ENCODE data around the gene SLC31A1.

SLC31A1 gene

DNA sequence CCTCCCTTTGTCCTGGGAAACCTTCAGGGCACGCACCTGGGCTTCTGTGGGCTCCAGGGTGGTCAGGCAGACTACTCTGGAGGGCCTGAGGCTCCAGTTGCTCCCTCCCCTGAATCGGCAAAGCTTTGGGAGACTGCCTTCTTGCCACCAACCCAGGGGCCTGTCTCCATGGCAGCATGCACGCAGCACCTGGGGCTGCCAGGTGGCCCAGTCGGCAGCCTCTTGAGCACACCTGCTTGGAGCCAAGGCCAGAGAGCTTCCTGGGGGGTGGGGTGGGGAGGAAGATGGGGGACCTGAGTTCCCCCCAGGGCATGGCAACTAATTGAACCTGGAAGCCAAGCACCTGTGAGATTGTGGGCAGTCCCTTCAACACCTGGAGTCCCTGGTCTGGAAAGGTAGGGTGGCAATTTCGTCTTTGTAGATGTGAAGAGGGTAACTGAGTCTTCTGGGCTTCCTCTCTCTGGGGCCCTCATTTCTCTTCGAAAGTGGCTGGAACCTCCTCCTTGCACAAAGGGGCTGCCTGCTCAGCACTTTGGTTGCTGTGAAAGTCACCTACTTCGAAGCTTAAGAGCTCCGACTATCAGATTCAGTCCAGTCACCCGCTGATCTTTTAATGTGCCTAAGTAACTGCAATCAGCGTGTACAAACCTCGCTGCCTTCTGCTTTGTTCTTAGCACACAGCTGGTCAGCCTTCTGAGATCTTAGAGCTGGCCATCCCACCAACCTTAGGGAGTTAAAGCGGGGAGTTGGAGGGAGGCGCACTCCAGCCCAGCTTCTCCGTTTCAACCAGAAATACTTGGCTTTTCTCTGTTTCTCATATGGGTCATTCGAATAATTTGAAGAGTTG is 77.8 kb downstream of the SLC31A1 start:
- TF ChIP-seq, protein P1, sequence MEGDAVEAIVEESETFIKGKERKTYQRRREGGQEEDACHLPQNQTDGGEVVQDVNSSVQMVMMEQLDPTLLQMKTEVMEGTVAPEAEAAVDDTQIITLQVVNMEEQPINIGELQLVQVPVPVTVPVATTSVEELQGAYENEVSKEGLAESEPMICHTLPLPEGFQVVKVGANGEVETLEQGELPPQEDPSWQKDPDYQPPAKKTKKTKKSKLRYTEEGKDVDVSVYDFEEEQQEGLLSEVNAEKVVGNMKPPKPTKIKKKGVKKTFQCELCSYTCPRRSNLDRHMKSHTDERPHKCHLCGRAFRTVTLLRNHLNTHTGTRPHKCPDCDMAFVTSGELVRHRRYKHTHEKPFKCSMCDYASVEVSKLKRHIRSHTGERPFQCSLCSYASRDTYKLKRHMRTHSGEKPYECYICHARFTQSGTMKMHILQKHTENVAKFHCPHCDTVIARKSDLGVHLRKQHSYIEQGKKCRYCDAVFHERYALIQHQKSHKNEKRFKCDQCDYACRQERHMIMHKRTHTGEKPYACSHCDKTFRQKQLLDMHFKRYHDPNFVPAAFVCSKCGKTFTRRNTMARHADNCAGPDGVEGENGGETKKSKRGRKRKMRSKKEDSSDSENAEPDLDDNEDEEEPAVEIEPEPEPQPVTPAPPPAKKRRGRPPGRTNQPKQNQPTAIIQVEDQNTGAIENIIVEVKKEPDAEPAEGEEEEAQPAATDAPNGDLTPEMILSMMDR (IDR thresholded peaks at IDR 0.05; ENCODE audit: insufficient read depth, low read depth, low read length, missing control alignments), result no peak
- no peak for DNase-seq (ENCODE audit: low read depth)
- H3K4me3 ChIP-seq (ENCODE audit: low read length), result no peak overlapping the region

DNA sequence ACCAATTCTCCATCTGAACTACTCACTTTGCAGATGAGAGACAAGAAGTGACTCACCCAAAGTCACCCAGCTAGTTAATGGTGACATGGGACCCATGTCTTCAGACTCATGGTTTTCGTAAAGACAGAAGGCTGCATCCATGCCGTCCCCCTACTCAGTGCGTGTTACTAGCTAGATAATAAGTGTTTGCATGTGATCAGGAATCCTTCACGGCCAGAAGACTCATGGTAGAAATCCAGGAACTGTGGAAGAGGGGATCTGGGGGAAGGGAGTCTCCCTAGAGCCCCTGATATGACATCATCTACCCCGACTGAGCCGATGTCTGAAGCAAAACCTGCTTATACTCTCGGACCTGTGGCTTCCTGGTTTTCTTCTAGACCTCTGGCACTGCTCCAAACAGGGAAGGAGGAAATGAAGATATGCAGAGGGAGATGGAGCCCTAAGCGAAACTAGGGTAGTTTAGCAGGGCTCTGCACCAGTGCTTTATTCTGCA is 78.5 kb downstream of the SLC31A1 start:
- no peak overlapping the region for H3K4me3 ChIP-seq (ENCODE audit: low read length)
- DNase-seq (ENCODE audit: low read depth), result peak; percentile 21
- TF ChIP-seq, protein P1 (IDR thresholded peaks at IDR 0.05; ENCODE audit: insufficient read depth, low read depth, low read length, missing control alignments), result no peak

DNA sequence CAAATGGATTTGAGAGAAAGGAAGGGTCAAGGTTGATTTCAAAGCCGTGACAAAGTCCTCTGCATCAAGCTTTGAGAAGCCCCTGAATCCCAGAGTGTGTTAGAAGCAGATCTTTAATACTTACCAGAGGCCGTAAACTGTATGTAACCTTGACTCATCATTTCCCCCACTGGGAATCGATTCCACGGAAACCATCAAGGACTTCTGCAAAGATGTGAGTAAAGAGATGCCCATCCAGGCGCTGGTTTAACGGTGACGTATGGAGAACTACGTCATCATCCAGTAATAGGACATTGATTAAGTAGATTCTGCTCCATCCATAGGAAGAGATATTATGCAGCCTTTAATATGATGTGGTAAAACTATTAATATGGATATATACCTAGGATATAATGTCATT is 80.2 kb downstream of the SLC31A1 start:
- H3K4me3 ChIP-seq (ENCODE audit: low read length), result no peak overlapping the region
- DNase-seq (ENCODE audit: low read depth), result no peak
- TF ChIP-seq, protein P1 (IDR thresholded peaks at IDR 0.05; ENCODE audit: insufficient read depth, low read depth, low read length, missing control alignments), result no peak

DNA sequence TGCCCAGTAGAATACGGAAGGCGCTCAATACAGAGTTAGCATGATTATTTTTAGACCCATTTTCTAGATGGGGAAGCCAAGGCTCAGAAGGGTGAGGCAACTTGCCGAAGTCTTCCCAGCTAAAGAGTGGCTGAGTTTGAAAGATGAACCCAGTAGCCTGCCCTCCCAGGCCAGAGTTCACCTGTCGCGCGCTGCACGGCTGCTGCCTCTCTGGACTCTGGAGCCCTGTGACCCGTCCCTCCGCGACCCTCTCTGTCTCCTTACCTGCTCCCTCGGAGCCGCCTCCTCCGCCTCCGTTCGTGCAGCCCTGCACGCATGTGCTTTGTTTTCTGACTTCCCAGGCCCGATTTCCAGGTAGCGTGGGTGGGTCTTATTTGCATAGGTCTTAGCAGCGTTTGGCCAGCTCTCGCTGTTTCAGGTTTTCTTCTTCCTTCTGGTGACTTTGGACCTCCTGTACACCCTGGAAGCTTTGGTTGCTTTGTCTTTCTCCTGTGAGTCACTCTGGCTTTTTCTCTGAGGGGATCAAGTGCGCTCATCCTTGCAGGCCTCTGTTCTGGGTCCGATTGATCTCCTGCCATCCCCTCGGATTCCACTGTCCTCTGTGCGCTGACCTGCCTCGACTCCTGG is 81.6 kb downstream of the SLC31A1 start, which contains the start of gene RNF183:
TSS of gene RNF183 (minus strand) at position 585 of the 627 bp plus-strand sequence. CDS start 5,192 bp downstream, outside the sequence.
- no peak within 1 kb of the TSS for H3K4me3 ChIP-seq (ENCODE audit: low read length)
- TF ChIP-seq, protein P1 (IDR thresholded peaks at IDR 0.05; ENCODE audit: insufficient read depth, low read depth, low read length, missing control alignments), result no peak
- peak; percentile 35 for DNase-seq (ENCODE audit: low read depth)

DNA sequence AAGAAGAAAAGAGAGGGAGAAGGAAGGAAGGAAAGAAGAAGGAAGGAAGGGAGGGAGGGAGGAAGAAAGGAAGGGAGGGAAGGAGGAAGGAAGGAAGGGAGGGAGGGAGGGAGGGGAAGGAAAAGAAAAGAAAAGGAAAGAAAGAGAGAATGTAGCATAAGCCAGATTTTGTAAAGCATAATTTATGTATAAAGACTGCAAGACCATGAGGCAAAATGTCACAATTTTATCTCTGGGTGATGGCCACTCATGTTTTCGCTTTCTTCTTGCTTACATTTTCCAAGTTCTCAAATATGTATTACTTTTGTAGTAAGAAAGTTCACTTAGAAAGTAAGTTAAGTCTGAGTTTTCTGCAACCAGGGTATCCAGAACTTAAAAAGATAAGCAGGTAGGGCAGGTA is 85.2 kb downstream of the SLC31A1 start:
- H3K4me3 ChIP-seq (ENCODE audit: low read length), result no peak overlapping the region
- TF ChIP-seq, protein P1 (IDR thresholded peaks at IDR 0.05; ENCODE audit: insufficient read depth, low read depth, low read length, missing control alignments), result no peak
- no peak for DNase-seq (ENCODE audit: low read depth)

DNA sequence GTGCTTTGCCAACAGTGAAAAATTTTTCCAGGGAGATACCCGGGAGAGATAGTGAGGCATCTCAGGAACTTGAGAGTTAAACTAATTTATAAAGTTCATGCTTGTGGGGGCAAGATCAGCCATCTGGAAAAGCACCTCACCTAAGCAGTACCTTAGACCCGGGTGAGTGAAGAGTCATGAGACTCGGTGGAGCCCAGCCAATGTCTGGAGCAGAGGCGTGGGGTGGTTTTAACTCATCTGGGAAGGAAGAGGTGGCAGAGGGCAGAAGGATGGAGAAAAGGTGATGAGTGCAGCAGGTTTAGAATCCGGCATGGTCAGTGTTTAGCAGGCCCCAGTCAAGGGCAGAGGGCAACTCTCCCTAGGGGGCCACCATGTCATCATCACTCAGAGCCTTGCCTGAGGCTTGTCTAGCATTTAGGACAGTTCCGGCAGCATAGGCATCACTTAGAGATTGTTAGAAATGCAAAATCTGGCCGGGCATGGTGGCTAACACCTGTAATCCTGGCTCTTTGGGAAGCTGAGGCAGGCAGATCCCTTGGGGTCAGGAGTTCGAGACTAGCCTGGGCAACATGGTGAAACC is 86.1 kb downstream of the SLC31A1 start:
- no peak overlapping the region for H3K4me3 ChIP-seq (ENCODE audit: low read length)
- TF ChIP-seq, protein P1 (IDR thresholded peaks at IDR 0.05; ENCODE audit: insufficient read depth, low read depth, low read length, missing control alignments), result no peak
- DNase-seq (ENCODE audit: low read depth), result no peak
